Hepatocyte (in vitro differentiated cells): ENCODE results near the gene MRPL48. TPM values are rescaled to one million over a fixed set of nuclear protein-coding genes. Genes with fewer than 3 reads are reported as not detected.

Experiments used
- DNase-seq: peaks from one replicate; pipeline ENCODE4 v3.0.0-alpha.2; 2016; ENCODE audit warnings: low spot score
- H2AFZ ChIP-seq: fragments of 200-600 bp; sonication (generic); 2 replicates; pipeline ENCODE4 v1.6.0; 2016; ENCODE audit warnings: antibody characterized with exemption, mild to moderate bottlenecking
- H3K27ac ChIP-seq: fragments of 200-600 bp; sonication (generic); 2 replicates; pipeline ENCODE4 v1.5.1; 2016; ENCODE audit warnings: mild to moderate bottlenecking
- H3K27me3 ChIP-seq: fragments of 200-600 bp; sonication (generic); 2 replicates; pipeline ENCODE4 v1.6.1; 2016
- H3K36me3 ChIP-seq: fragments of 200-600 bp; sonication (generic); replicated peaks from 2 replicates; pipeline ENCODE4 v1.5.1; 2016; ENCODE audit warnings: low read depth; ENCODE audit not compliant: insufficient read depth
- H3K4me1 ChIP-seq: fragments of 200-600 bp; sonication (generic); 2 replicates; pipeline ENCODE4 v1.5.1; 2016; ENCODE audit warnings: mild to moderate bottlenecking, moderate library complexity; ENCODE audit not compliant: insufficient read depth
- H3K4me2 ChIP-seq: fragments of 200-600 bp; sonication (generic); 2 replicates; pipeline ENCODE4 v1.6.0; 2016
- H3K4me3 ChIP-seq: fragments of 200-600 bp; sonication (generic); 2 replicates; pipeline ENCODE4 v1.5.1; 2016; ENCODE audit warnings: mild to moderate bottlenecking
- H3K79me2 ChIP-seq: fragments of 200-600 bp; sonication (generic); 2 replicates; pipeline ENCODE4 v1.6.0; 2017; ENCODE audit warnings: mild to moderate bottlenecking
- H3K9me2 ChIP-seq: fragments of 200-600 bp; sonication (generic); replicated peaks from 2 replicates; pipeline ENCODE4 v1.6.0; 2017; ENCODE audit warnings: mild to moderate bottlenecking; ENCODE audit not compliant: insufficient read depth
- H3K9me3 ChIP-seq: fragments of 200-600 bp; sonication (generic); 2 replicates; pipeline ENCODE4 v1.5.1; 2016; ENCODE audit warnings: low read depth, mild to moderate bottlenecking
- H4K20me1 ChIP-seq: fragments of 200-600 bp; sonication (generic); 2 replicates; pipeline ENCODE4 v1.6.0; 2016; ENCODE audit warnings: mild to moderate bottlenecking; ENCODE audit not compliant: insufficient read depth, poor library complexity, severe bottlenecking
- EZH2 ChIP-seq: fragments of 200-600 bp; sonication (generic); IDR thresholded peaks from 2 replicates; pipeline ENCODE4 v1.6.1; 2016; ENCODE audit warnings: antibody characterized with exemption, mild to moderate bottlenecking, borderline replicate concordance
- EZH2phosphoT487 ChIP-seq: fragments of 200-600 bp; sonication (generic); IDR thresholded peaks from one replicate; pipeline ENCODE4 v1.6.1; 2018; ENCODE audit warnings: antibody characterized with exemption, mild to moderate bottlenecking, low read depth, moderate library complexity; ENCODE audit not compliant: unreplicated experiment, severe bottlenecking
- WGBS: methylation state at CpG from one replicate; pipeline ENCODE4 v1.1.6; 2016; ENCODE audit warnings: low lambda C conversion rate; ENCODE audit errors: missing lambda C conversion rate; 5-methylcytosine and 5-hydroxymethylcytosine counted together
- polyA plus RNA-seq: library from polyadenylated mRNA; unstranded; fragments of >200 nt; fragmentation: Nextera tagmentation; extraction: Ambion mirVana; gene quantifications from 2 replicates; pipeline ENCODE4 v1.2.1, GENCODE V29; 2016
- total RNA-seq: library from RNA; depleted of rRNA; stranded (reverse); fragments of >200 nt; gene quantifications from 2 replicates; pipeline ENCODE4 v1.2.3, GENCODE V29; 2014
- TF ChIP-seq, protein P1 (sequence below): fragments of 200-600 bp; sonication (generic); IDR thresholded peaks from 2 replicates; pipeline ENCODE4 v1.5.1; 2016; ENCODE audit warnings: antibody characterized with exemption, mild to moderate bottlenecking; ENCODE audit not compliant: poor library complexity

Gene MRPL48
- total and polyA plus RNA-seq, 2 experiments from 2014 or later = 25.9 to 59.1 TPM

DNA sequence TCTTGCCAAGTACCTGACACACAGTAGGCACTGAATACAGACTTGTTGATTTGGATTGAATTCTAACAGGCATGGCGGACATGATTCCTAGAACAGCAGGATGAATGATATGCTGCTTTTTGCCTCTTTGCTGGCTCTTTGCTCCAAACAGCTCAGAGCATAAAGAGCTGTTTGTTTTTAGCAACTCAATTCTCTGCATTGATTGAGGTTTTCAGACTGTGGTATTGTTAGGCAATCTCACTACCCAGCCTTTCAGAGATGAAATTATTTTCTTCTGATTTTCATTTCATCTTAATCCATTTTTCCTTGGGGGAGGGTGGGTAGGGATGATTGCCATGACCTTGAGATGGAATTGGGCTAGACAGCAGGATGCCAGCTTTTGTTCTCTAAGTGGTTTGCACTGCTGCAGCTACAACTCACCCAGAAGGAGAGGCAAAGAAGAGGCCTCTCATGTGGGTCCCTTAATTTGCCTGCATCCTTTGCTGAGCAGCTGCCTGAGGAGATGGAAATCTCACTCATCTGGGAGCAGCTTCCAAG lies 68.4 kb downstream of the MRPL48 start:
- WGBS = 97% methylated on average over 1 of the region's 1 CpG
- Histone ChIP-seq H3K79me2 (no peaks in the 10 kb centered on the region), H3K9me2 (no peaks in the 10 kb centered on the region), H2AFZ (no peak overlapping the region), H3K27me3 (no peaks in the 10 kb centered on the region), H3K4me1 (no peaks in the 10 kb centered on the region), H3K36me3 (no peaks in the 10 kb centered on the region), H3K27ac (no peak overlapping the region), H3K4me2 (no peak overlapping the region), H4K20me1 (no peaks in the 10 kb centered on the region), H3K9me3 (no peaks in the 10 kb centered on the region), H3K4me3 (no peak overlapping the region)
- DNase-seq = no peak
- TF ChIP-seq, protein P1, sequence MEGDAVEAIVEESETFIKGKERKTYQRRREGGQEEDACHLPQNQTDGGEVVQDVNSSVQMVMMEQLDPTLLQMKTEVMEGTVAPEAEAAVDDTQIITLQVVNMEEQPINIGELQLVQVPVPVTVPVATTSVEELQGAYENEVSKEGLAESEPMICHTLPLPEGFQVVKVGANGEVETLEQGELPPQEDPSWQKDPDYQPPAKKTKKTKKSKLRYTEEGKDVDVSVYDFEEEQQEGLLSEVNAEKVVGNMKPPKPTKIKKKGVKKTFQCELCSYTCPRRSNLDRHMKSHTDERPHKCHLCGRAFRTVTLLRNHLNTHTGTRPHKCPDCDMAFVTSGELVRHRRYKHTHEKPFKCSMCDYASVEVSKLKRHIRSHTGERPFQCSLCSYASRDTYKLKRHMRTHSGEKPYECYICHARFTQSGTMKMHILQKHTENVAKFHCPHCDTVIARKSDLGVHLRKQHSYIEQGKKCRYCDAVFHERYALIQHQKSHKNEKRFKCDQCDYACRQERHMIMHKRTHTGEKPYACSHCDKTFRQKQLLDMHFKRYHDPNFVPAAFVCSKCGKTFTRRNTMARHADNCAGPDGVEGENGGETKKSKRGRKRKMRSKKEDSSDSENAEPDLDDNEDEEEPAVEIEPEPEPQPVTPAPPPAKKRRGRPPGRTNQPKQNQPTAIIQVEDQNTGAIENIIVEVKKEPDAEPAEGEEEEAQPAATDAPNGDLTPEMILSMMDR = no peak
- TF ChIP-seq EZH2 (no peak), EZH2phosphoT487 (no peak)

DNA sequence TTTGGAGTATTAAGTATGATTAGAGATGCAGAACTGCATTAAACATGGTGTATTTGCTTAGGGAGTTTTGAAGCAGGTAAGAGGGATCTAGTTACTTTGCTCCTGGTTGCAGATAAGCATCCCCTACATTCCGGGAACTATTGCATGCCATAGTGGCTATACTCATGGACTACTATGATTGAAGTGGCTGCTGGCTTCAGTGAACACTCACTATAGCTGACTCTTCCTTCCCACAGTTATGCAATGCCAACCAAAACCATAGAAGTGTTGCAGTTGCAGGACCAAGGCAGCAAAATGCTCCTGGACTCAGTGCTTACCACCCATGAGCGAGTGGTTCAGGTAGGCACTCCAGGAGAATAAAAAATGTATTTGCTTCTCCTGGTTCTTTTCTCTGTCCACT lies 72.0 kb downstream of the MRPL48 start:
- no peaks in the 10 kb centered on the region for H4K20me1 ChIP-seq
- no peak overlapping the region for H3K4me2 ChIP-seq
- no peak overlapping the region for H2AFZ ChIP-seq
- DNase-seq = no peak
- TF ChIP-seq EZH2phosphoT487 (no peak), EZH2 (no peak)
- TF ChIP-seq, protein P1 = no peak
- no peaks in the 10 kb centered on the region for H3K4me1 ChIP-seq
- no peaks in the 10 kb centered on the region for H3K36me3 ChIP-seq
- no peak overlapping the region for H3K27ac ChIP-seq
- no peaks in the 10 kb centered on the region for H3K9me3 ChIP-seq
- no peaks in the 10 kb centered on the region for H3K27me3 ChIP-seq
- no peaks in the 10 kb centered on the region for H3K9me2 ChIP-seq
- 88% methylated on average over 2 of the region's 2 CpGs for WGBS
- H3K79me2 ChIP-seq = no peaks in the 10 kb centered on the region
- no peak overlapping the region for H3K4me3 ChIP-seq

DNA sequence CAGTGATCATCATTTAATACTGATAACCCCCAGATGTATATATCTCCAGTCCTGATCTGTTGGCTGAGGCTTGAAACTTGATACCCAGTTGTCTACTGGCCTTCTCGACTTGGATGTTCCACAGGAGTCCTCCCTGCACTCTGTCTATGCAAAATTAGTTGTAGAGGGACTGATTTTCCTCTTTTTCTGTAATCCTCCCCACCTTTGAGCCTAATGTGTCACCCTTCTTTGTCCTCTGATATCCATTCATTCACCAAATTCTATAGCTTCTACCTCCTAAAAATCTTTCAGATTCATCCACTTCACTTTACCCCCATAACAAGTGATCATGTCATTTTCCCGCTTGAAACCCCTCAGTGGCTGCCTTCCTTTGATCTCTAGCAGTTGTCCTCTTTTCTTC lies 72.5 kb downstream of the MRPL48 start:
- Histone ChIP-seq H3K4me3 (no peak overlapping the region), H3K9me3 (no peaks in the 10 kb centered on the region), H3K4me2 (no peak overlapping the region), H2AFZ (no peak overlapping the region), H4K20me1 (no peaks in the 10 kb centered on the region), H3K27me3 (no peaks in the 10 kb centered on the region), H3K27ac (no peak overlapping the region), H3K4me1 (no peaks in the 10 kb centered on the region), H3K9me2 (no peaks in the 10 kb centered on the region), H3K36me3 (no peaks in the 10 kb centered on the region), H3K79me2 (no peaks in the 10 kb centered on the region)
- DNase-seq = no peak
- 70% methylated on average over 2 of the region's 2 CpGs for WGBS
- TF ChIP-seq EZH2phosphoT487 (no peak), EZH2 (no peak)
- TF ChIP-seq, protein P1 = no peak

DNA sequence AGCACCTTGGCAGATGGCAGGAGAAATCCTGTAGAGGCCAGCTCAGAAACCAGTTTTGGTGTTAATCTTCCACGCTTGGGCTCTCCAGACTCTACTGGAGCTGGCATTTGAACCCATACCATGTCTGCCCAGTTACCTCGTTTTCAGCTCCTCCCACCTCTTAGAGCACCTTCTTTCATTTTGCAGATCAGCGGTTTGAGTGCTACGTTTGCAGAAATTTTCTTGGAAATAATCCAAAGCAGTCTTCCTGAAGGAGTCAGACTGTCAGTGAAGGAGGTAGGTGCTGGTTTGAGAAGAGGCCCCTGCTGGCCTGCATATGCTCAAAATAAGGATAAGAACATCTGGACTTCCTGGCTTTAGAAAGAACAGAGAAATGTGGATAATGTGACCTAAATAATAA lies 75.3 kb downstream of the MRPL48 start:
- Histone ChIP-seq H3K27ac (no peak overlapping the region), H3K79me2 (no peaks in the 10 kb centered on the region), H2AFZ (no peak overlapping the region), H3K36me3 (no peaks in the 10 kb centered on the region), H3K4me2 (no peak overlapping the region), H3K9me3 (no peaks in the 10 kb centered on the region), H3K4me1 (peaks cover 8% of the 10 kb centered on the region), H3K4me3 (no peak overlapping the region), H3K27me3 (no peaks in the 10 kb centered on the region), H4K20me1 (no peaks in the 10 kb centered on the region), H3K9me2 (no peaks in the 10 kb centered on the region)
- no peak for DNase-seq
- 86% methylated on average over 4 of the region's 4 CpGs for WGBS
- TF ChIP-seq EZH2phosphoT487 (no peak), EZH2 (no peak)
- TF ChIP-seq, protein P1 = no peak
